Astrocyte (in vitro differentiated cells and primary cell): ENCODE measurements around the gene ABHD3. TPM values are rescaled to one million over a fixed set of nuclear protein-coding genes. Genes with fewer than 3 reads are reported as not detected.

Source experiments
- DNase-seq: peaks from one replicate; pipeline ENCODE4 v3.0.0-alpha.2; 2010; ENCODE audit warnings: low read depth
- FAIRE-seq: peaks from 2 replicates; lab custom pipeline; 2011; peaks lifted over from hg19 to GRCh38; lab: Jason Lieb, UNC
- H2AFZ ChIP-seq: 2 replicates; pipeline ENCODE4 v1.6.0; 2012; ENCODE audit warnings: low read depth, low read length, inconsistent platforms
- H3K27ac ChIP-seq: 2 replicates; pipeline ENCODE4 v1.5.1; 2011; ENCODE audit warnings: low read depth, low read length, inconsistent platforms
- H3K27me3 ChIP-seq: 2 replicates; pipeline ENCODE4 v1.6.0; 2011; ENCODE audit warnings: low read length, inconsistent platforms; ENCODE audit not compliant: insufficient read depth
- H3K36me3 ChIP-seq: 2 replicates; pipeline ENCODE4 v1.5.1; 2011; ENCODE audit warnings: low read length, inconsistent platforms; ENCODE audit not compliant: insufficient read depth
- H3K4me1 ChIP-seq: 2 replicates; pipeline ENCODE4 v1.5.1; 2011; ENCODE audit warnings: low read length, inconsistent platforms; ENCODE audit not compliant: insufficient read depth
- H3K4me2 ChIP-seq: 2 replicates; pipeline ENCODE4 v1.6.0; 2012; ENCODE audit warnings: low read length, inconsistent platforms
- H3K4me3 ChIP-seq: 2 replicates; pipeline ENCODE4 v1.5.1; 2011; ENCODE audit warnings: low read depth, mild to moderate bottlenecking, low read length, inconsistent platforms; ENCODE audit not compliant: insufficient read depth
- H3K79me2 ChIP-seq: 2 replicates; pipeline ENCODE4 v1.6.0; 2012; ENCODE audit warnings: mild to moderate bottlenecking, low read length, inconsistent platforms; ENCODE audit not compliant: insufficient read depth
- H3K9ac ChIP-seq: 2 replicates; pipeline ENCODE4 v1.6.0; 2012; ENCODE audit warnings: mild to moderate bottlenecking, low read length, inconsistent platforms
- H3K9me3 ChIP-seq: 2 replicates; pipeline ENCODE4 v1.5.1; 2012; ENCODE audit warnings: low read depth, mild to moderate bottlenecking, low read length, inconsistent platforms; ENCODE audit not compliant: insufficient read depth
- H4K20me1 ChIP-seq: 2 replicates; pipeline ENCODE4 v1.6.0; 2012; ENCODE audit warnings: low read length, inconsistent platforms; ENCODE audit not compliant: insufficient read depth
- H3K27ac Mint-ChIP-seq: one replicate; pipeline ENCODE4 v1.8.0; 2021; ENCODE audit warnings: mild to moderate bottlenecking, mixed read lengths; ENCODE audit not compliant: unreplicated experiment
- H3K27me3 Mint-ChIP-seq: one replicate; pipeline ENCODE4 v1.8.0; 2021; ENCODE audit warnings: low read depth, mixed read lengths; ENCODE audit not compliant: unreplicated experiment
- H3K36me3 Mint-ChIP-seq: one replicate; pipeline ENCODE4 v1.8.0; 2021; ENCODE audit warnings: low read depth, mixed read lengths; ENCODE audit not compliant: unreplicated experiment
- H3K4me1 Mint-ChIP-seq: one replicate; pipeline ENCODE4 v1.8.0; 2021; ENCODE audit warnings: low read depth, mixed read lengths; ENCODE audit not compliant: unreplicated experiment
- H3K4me3 Mint-ChIP-seq: one replicate; pipeline ENCODE4 v1.8.0; 2021; ENCODE audit warnings: mild to moderate bottlenecking, moderate library complexity, mixed read lengths; ENCODE audit not compliant: unreplicated experiment
- H3K9me3 Mint-ChIP-seq: one replicate; pipeline ENCODE4 v1.8.0; 2021; ENCODE audit warnings: mild to moderate bottlenecking, mixed read lengths; ENCODE audit not compliant: unreplicated experiment
- CTCF ChIP-seq: IDR thresholded peaks from 2 replicates; pipeline ENCODE4 v1.5.1; 2011; ENCODE audit warnings: low read depth, mild to moderate bottlenecking, inconsistent platforms, low read length, moderate library complexity; ENCODE audit not compliant: insufficient read depth
- EZH2 ChIP-seq: IDR thresholded peaks from 2 replicates; pipeline ENCODE4 v1.6.1; 2012; ENCODE audit warnings: mild to moderate bottlenecking, low read length, inconsistent platforms; ENCODE audit not compliant: insufficient read depth
- total RNA-seq: library from RNA; stranded (reverse); gene quantifications from 2 replicates; pipeline ENCODE4 v1.2.1, GENCODE V29; 2021

ABHD3 gene
- total RNA-seq, 1 donor from 2014 or later = 5.1 TPM

DNA sequence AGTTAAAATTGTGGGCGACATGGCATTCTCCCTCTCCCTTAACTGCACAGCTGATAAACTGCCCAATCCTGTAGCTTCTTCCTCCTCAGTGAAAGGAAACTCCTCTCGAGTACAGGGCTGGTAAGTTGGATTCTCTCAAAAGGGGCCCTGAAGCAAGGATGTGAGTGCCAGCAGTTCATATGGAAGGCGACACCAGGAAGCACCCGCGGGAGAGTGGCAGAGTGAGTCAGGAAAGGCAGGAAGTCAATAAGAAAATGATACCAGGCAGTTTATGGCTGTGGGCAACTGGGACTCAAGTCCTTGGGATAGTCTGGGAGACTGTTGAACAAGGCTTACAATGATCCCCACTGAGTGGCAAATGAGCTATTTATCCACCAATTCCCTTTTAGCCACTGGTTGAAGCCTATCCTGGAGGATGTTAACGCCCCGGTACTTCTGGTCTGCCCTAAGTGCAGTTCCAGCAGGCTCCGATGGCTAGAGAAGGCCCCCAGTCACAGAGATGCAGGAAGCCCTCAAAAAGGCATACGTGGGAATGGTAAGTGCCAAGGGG lies 34.8 kb downstream of the ABHD3 start:
- Histone ChIP-seq H3K4me1 (peaks cover 10% of the 10 kb centered on the region), H3K9ac (no peak overlapping the region), H3K36me3 (no peaks in the 10 kb centered on the region), H3K4me2 (no peak overlapping the region), H3K4me3 (no peak overlapping the region), H3K27me3 (no peaks in the 10 kb centered on the region), H3K27ac (no peak overlapping the region), H2AFZ (no peak overlapping the region), H3K79me2 (no peaks in the 10 kb centered on the region), H3K9me3 (no peaks in the 10 kb centered on the region), H4K20me1 (no peaks in the 10 kb centered on the region)
- H3K27ac Mint-ChIP-seq = no peak overlapping the region
- no peaks in the 10 kb centered on the region for H3K27me3 Mint-ChIP-seq
- H3K36me3 Mint-ChIP-seq = peaks cover 2% of the 10 kb centered on the region
- peaks cover 8% of the 10 kb centered on the region for H3K4me1 Mint-ChIP-seq
- DNase-seq (no peak), FAIRE-seq (no peak)
- no peaks in the 10 kb centered on the region for H3K9me3 Mint-ChIP-seq
- no peak overlapping the region for H3K4me3 Mint-ChIP-seq
- no peak for TF ChIP-seq CTCF
- no peak for TF ChIP-seq EZH2

- FAIRE-seq = no peak
These were observed 40.5 kb downstream of the ABHD3 start for GRCh38 chr18:21664069-21664468.

More at GRCh38 chr18:21664069-21664468, 40.5 kb downstream of the ABHD3 start:
- Histone ChIP-seq H3K36me3 (no peaks in the 10 kb centered on the region), H4K20me1 (no peaks in the 10 kb centered on the region), H3K4me1 (no peaks in the 10 kb centered on the region), H3K27me3 (no peaks in the 10 kb centered on the region), H3K9ac (no peak overlapping the region), H3K9me3 (no peaks in the 10 kb centered on the region), H3K4me2 (no peak overlapping the region), H3K4me3 (no peak overlapping the region), H3K27ac (no peak overlapping the region), H2AFZ (no peak overlapping the region), H3K79me2 (no peaks in the 10 kb centered on the region)
- Mint-ChIP-seq H3K9me3 (no peaks in the 10 kb centered on the region), H3K27me3 (no peaks in the 10 kb centered on the region), H3K36me3 (no peaks in the 10 kb centered on the region), H3K27ac (no peak overlapping the region), H3K4me3 (no peak overlapping the region), H3K4me1 (no peaks in the 10 kb centered on the region)
- DNase-seq = no peak
- TF ChIP-seq EZH2 (no peak), CTCF (no peak)
